ENCODE data around the gene GOLT1B.
"Not testable (repeated sequence)": the region's sequence is repeated elsewhere in the genome, so short reads cannot be mapped to it uniquely, and the experiment has no call there.

The GOLT1B gene, protein sequence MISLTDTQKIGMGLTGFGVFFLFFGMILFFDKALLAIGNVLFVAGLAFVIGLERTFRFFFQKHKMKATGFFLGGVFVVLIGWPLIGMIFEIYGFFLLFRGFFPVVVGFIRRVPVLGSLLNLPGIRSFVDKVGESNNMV

DNA sequence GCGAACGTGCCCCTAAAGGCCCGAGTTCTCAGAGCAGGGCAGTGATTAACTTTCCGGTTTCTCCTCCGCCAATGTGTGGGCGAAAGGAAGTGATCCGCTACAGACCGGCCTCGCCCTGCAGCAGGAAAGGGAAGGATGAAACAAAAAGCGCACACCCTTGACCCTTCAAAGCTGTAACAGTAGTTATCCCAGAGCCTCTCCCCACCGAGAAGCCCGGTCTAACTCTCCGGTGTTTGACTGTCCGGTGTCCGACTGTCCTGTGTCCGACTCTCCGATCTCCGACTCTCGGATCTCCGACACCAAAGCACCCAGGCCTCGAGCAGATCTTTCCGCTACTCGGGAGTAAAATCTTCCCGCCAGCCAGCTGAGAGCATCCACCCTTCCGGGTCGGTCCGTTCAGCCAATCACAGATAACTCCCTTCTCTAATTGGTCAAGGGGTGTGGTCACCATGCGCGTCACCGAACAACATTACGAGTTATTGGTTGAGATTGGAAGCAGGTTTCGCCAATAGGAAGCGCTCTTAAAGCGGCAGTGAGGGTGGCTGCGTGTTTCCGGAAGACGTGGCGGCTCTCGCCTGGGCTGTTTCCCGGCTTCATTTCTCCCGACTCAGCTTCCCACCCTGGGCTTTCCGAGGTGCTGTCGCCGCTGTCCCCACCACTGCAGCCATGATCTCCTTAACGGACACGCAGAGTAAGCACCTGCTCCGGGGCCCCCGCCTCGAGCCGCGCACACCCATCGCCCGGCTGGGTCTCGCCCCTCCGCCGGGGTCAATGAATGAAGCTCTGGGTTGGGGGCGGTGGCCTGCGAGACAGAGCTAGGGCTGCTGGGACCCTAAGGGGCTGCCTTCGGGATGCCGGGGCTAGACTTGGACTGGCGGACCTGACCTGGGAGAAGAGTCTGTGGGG, at the start of gene GOLT1B, which contains the start of gene RECQL:
GOLT1B (plus strand) TSS at position 532 of the 906 bp plus-strand sequence; CDS start at position 667, 135 bp downstream.
RECQL (minus strand) TSS at position 378 of the 906 bp plus-strand sequence. CDS start 2,065 bp downstream, outside the sequence.
- peak; percentile 98 for DNase-seq

DNA sequence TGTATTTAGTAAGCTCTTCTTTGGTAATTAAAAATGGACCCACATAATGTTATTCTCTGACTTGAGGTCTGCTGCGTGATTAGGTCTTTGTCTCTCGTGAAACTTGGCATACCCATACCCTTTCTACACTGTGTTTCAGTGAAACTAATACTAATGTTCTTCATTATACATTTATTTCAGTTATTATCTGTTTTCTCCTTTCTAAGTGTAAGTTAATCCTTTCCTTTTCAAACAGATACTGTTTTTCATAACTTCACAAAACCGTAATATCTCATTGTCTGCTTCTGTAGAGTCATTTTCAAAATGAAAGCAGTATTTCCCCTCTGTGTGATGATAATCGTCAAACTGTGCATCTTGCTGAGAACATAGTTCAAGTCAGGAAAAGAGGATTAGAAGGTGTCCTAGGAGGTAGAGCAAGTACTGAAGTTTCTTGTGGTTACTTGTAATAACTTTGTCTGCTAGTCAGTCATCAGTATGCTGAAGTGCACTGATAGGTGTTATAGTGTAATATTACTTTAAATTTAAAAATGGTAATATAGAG, 48.2 kb upstream of the GOLT1B start:
- no peak for DNase-seq

DNA sequence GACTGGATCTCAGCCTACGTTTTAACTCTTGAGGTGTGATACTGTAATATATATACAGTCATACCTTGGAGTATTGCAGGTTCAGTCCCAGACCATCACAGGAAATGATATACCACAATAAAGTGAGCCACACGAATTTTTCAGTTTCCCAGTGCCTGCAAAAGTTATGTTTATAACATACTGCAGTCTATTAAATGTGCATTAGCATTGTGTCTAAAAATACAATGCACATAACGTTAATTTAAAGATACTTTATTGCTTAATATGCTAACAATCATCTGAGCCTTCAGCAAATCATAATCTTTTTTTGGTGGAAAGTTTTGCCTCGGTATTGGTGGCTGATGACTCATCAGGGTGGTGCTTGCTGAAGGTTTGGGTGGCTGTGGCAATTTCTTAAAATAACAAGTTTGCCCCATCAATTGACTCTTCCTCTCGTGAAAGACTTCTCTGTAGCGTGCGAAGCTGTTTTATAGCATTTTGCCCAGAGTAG, 45.3 kb upstream of the GOLT1B start:
- DNase-seq: peak; percentile 89

DNA sequence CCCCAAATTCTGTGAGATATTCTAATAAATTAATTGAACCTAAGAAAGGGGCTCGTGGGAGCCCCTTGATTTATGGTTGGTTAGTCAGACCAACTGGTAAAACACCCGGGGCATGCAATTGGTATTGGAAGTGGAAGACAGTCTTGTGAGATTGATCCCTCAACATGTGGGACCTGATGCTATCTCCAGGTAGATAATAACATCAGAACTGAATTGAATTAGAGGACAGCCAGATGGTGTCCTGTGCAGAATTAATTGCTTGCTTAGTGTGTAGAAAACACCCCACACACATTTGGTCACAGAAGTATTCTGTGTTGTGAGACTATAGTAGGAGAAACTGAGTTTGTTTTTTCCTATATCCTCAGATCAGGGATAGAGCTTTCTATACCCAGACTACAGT, 42.1 kb upstream of the GOLT1B start:
- no peak for DNase-seq

DNA sequence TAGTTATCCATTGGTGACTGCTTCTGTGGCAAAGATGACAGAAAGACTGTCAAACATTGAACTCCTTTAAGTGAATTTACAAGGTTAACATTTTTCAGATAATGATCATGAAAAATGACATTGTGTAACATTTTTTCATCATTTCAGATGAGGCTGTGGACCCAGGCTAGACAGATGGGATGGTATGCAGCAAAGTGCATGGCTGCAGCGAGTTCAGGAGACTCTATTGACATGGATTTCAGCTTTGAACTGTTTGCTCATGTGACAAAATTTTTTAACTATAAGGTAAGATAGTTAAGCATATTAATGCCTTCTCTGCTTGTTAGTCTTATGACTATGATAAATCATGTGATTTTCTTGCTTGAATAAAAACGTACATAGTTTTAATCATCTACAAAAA, 34.3 kb upstream of the GOLT1B start:
- not testable (repeated sequence) for DNase-seq

DNA sequence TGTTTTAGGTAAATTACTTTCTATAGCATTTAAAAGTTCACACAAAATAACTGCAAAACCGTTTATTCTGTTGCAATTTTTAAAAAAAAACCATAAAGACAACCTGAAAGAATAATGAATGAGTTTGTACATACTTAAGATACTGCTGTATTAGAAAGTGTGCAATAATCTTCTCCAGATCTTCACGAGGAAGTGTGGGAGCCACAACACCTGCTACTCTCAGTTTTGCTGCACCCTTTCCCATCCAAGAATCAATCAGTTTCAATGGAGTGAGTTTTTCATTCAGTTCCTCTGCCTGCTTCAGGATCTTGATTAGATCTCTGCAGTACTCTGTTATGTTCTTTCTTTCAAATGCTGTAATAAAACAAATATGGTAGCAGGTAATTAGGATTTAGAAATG, 30.3 kb upstream of the GOLT1B start:
- DNase-seq: no peak

DNA sequence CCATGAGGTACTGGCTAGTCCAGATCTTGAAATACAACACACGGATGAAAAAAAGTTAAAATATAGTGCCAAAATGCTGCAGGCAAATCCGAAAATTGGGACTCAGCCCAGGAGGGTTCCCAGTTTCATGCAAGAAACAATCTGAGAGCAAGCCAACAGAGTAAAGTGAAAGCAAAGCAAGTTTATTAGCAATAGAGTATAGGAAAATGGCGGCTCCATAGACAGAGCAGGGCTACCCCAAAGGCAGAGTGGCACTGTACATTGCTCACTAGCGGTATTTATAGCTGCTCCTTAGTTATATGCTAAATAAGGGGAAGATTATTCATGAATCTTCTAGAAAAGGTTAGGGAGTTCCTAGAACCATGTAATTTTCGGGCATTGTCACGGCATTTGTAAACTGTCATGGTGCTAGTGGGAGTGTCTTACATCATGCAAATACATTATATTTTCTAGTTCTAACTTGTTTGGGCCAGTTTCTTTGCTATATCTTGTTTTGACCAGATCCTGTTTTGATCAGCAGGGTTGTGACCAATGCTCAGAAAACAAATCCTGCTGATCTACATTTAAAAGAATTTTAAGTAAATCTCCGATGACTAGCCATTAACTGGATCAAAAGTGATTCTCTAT, 29.3 kb upstream of the GOLT1B start:
- no peak for DNase-seq

DNA sequence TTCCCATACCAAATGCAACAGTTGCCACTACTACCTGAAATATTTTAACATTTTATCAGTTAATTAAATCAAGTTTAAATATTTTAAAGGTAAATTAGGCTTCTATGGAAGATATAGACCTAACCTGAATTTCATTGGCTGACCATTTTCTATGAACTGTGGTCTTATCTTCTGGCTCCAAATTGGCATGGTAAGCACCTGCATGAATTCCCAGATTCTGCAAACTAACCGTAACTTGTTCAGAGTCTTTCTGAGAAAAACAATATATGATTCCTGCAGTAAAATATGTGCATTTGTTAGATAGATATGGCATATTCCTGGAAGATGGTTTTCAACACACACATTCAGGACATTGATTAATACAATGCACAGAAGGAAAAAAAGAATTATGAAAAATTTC, 26.0 kb upstream of the GOLT1B start:
- DNase-seq: no peak

DNA sequence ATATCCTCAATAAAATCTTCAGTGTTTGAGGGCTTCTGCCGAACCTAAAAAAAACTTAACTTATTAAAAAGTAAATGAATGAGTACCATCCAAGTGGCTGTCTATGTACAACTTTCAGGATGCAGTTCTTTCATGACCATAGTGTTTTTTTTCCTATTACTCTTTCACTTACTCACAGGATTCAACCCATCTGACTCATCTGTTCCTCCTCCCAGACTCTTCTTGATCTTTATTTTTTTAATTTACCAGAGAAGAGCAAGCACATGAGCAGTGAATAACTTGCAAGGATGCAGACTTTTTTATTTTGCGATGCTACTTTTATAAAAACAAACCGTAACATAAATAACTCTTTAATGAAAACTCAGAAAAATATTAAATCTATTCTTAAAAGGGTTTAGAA, 24.6 kb upstream of the GOLT1B start:
- no peak for DNase-seq

DNA sequence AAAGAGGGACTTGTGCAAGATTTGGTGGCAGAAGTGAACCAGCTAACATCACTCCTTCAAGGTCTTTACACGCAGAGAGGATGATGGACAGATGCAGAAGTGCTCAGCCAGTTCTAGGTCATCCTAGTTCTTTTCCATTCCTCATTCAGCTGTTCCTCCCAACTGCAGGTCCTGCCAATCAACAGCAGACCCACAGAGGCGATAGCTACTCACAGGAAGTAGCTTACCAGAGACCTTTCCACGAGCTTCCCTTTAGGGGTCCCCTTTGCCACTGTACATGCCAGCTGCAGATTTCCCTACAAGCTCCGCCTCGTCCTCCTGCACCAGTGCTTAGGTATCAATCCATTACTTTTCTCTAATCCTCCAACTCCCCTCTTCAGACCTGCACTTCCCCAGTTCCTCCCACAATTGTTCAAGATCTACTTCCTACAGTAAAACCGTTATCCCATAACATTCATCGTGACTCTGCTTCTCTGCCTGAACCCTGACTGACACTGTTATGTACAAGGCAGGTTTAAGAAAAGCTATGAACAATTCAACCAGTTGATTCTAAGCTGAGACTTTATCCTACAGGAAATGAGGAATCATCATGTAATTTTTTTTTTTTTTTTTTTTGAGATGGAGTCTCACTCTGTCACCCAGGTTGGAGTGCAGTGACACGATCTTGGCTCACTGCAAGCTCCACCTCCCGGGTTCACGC, 22.7 kb upstream of the GOLT1B start:
- peak; percentile 87 for DNase-seq

DNA sequence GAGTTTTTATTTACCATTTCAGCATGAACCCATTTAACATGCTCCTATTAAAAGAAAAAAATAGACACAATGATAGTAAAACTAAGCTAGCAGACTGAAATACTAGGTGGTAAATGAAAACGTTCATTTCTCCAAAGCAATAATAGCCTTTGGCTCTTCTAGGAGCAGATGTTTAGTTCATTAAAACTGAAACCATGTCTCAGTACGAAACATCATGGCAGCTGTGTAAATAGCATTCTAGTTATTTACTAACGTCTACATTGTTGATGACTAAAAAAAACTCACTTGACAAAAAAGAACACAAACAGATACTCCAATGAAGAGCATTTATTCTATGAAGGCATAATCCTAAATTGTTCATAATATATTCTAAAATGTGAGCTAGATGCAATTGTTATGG, 18.1 kb upstream of the GOLT1B start:
- DNase-seq: no peak

DNA sequence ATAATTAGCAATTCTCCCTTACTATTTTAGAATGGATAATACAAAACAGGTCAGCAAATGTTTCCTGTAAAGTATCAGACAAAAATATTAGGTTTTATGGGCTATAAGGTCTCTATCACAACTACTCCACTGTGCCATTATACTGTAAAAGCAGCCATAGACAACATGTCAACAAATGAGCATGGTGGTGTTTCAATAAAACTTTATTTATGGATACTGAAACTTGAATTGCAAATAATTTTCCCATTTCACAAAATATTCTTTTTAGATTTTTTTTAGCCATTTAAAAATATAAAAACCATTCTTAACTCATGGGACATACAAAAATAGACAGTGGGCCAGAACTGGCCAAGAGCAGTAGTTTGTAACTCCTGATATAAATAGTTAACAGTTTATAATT, 15.6 kb upstream of the GOLT1B start:
- DNase-seq: no peak

DNA sequence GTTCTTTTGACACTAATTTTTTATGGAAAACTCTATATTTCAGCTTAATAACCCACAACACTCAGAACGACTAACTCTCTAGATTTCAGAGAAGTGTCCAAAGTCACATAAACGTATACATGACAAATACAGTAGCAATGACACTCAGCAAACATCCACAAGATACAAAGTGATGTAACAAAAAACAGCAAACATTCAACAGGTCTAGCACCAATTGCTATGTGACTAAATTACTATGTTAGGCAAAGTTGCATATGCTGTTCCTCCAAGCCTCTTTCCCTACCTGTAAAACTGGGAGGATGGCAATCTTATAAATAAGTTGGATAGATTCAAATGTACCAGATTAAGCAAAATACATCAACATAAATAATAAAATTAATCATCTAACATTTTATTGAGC, 1.8 kb upstream of the GOLT1B start:
- DNase-seq: no peak

DNA sequence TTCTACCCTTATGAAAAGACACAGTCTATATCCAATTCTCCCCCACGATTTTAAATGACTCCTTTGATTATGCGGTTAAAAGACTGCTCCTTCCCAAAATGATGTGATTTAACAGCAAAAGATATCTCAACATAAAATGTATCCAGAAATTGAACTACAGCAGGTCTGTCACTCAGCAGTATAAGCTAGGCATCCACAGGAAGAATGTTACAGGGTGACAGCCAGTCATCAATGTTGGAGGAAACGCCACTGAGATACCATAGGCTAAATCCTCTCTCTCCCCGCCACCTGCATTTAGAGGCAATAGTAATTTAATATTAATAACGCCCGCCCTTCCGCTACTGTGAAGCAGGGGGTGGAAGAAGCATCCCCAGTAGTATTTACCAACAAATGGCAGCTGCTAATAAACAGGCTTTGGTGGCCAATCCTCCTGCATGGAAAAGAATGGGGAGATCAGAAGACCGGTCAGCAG, 767 bp upstream of the GOLT1B start:
- DNase-seq: no peak

DNA sequence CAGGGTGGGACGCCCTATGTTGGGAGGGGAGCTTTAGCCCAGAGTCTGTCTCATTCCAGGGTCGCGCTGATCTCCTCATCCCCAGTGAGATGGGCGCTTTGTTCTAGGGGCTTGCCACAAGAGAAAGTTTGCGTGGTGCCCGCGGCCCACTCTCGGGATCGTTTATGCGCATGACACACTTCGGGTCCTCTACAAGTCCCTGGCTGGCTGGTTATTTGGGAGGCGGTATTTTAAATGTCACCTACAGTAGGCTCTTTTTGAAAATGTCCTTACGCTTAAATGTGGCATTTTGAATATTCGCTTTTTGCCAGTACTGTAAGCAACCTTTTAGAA, 541 bp downstream of the GOLT1B start:
- DNase-seq: peak; percentile 2

DNA sequence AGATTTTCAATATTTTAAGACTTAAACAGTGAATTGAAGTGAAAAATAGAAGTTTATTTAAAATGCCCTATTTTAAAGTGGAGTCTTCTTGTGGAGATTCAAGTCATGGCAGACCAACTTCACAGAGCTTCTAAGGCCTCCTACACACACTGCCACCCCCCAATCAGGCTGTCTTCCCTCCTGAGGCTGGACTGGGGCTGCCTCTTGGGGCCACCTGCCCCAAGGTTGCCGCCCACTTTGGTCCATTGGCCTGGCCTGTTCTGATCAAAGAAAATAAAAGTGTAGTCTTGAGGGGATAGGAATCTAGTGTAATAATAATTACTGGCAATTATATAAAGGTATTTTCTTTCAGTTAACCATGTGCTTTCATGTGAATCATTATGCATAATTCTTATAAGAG, 1.3 kb downstream of the GOLT1B start:
- DNase-seq: no peak

DNA sequence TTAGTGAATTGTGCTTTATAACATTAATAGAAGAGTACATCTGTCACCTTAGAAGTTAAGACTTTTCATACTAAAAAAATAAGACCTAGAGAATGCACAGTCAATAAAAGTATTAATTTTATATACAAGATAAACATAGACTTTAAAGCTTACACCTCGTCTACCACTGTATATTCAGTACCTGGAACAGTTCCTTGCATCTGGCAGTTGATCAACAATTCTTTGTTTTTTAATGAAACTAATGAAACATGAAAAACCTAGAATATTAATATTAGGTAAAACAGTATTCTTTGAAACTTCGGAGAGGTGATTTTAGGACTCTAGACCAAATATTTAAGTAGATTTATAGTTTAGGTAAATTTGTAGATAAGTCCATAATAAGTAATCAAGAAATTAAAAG, 4.3 kb downstream of the GOLT1B start:
- no peak for DNase-seq

DNA sequence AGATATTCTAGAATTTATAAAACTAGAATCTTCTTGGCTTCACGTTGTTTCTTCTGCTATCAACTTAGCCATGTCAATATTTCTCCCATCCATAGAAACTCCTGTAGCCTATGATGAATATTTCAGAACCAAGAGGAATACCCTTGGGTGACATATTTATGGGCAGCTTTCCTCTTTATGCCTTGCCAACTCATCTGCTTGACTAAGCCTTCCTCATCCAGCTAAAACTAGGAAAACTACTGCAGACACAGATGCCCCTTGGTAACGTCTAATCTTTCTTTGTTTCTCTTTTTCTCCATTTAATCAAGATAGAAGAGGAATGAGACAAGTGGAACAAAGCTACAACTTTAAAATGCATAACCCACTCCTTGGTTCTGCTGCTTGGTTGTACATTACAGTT, 6.3 kb downstream of the GOLT1B start:
- DNase-seq: no peak

DNA sequence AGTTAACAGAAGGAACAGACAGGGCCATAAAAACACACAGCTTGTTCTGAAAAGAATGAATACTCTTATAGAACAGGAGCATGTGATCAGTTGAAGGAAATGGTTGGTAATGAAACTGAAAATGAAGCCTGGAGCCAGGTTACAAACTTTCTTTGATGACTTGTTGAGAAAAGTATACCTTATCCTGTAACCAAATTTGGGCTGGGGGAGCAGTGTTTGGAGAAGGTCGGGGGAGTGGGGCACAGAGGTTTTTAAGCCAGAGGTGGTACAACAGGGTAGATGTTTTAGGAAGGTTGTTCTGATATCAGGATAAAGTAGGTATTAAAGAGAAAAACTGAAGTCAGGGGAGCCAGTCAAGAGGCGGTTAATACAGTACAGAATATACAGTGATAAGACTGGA, 8.2 kb downstream of the GOLT1B start:
- DNase-seq: peak; percentile 10

DNA sequence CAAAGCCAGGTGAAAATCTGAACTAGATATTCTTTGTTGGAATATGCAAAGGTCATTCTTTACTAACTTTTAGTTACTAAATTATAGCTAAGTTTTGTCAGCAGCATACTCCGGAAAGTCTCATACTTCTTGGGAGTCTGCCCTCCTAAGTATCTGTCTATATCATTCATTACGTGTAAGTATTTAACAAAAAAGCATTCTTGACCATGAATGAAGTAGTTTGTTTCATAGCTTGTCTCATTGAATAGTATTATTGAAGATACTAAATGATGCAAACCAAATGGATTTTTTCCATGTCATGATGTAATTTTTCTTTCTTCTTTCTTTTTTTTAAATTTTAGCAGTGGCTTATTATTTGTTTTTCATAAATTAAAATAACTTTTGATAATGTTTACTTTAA, 14.7 kb downstream of the GOLT1B start:
- DNase-seq: no peak

DNA sequence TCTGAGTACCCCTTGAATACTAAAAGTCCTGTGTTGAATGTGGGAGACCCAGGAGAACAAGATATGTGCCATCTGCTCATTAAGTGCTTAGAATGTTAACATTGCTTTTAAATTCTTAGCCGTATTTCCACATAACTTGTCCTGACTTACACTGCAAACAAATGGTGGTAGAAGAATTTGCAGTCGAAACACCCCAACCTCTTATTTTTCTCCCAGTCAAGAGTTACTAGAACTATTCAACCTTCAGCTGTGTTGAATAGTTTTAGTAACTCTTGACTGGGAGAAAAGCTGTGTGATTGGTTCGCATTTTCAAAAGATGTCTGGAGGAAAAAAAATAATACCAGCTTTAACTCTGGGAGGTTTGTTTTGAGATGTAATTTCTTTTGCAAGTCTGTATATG, 16.9 kb downstream of the GOLT1B start:
- DNase-seq: no peak

DNA sequence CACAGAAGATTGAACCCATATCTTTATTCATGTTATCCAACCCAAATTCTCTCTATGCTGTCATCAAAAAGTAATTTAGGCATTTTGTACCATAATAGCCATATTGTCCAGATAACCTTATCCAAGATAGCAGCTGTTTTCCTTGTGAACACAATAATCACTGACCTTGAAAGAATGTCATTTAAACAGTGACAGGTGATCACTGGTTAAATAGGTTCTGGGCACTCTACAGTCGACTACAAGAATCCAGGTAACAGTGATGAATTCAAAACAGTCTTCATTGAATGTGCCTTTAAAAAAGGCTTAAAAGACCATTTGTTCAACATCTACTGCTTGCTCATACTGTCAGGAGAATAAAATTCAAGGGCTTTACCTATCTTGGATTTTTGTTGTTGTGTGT, 20.0 kb downstream of the GOLT1B start:
- no peak for DNase-seq

DNA sequence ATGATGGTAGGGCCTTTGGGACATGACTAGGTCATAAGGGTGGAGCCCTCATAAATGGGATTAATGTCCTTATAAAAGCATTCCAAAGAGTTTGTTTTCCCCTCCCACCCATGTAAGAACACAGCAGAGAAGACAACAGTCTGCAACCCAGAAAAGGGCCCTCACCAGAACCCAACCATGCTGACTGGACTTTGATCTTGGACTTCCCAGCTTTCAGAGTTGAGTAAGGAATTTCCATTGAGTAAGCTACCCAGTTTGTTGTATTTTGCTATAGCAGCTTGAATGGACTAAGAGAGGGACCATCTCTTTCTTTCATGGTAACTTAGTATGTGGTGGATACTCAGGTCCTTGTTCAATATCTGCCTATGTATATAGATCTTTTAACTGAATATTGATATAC, 21.6 kb downstream of the GOLT1B start:
- DNase-seq: no peak

All from MV-4-11 (cell line).